ENCODE data around the gene ASPG. TPM values are rescaled to one million over a fixed set of nuclear protein-coding genes. Genes with fewer than 3 reads are reported as not detected.

ASPG gene
- polyA plus RNA-seq, 1 experiment, result not detected

- no peak overlapping the region for H3K4me3 ChIP-seq (ENCODE audit: low read depth, low read length)
- POLR2A ChIA-PET, result no interaction called here
- no peak for DNase-seq (ENCODE audit: low read depth, low spot score)
- no peaks in the 10 kb centered on the region for H3K27me3 ChIP-seq (ENCODE audit: control insufficient read depth, insufficient read depth, low read length)
- no peak for TF ChIP-seq CTCF (IDR thresholded peaks at IDR 0.05; ENCODE audit: low read depth, low read length)
- no peak overlapping the region for H3K27ac ChIP-seq (ENCODE audit: low read depth, low read length)
- CTCF ChIA-PET, result interaction anchor here (1.0 kb wide), 1 partner anchor 28 kb away, joined by 5 read pairs; no protein-coding TSS in a partner anchor
- no peaks in the 10 kb centered on the region for H3K9me3 ChIP-seq (ENCODE audit: control insufficient read depth, insufficient read depth, low read length)
Measured at GRCh38 chr14:104049576-104050240, 35.8 kb upstream of the ASPG start.

GRCh38 chr14:104051092-104051813 is 34.2 kb upstream of the ASPG start:
- POLR2A ChIA-PET, result no interaction called here
- Histone ChIP-seq H3K4me3 (ENCODE audit: low read depth, low read length) (no peak overlapping the region), H3K27me3 (ENCODE audit: control insufficient read depth, insufficient read depth, low read length) (peaks cover 2% of the 10 kb centered on the region), H3K27ac (ENCODE audit: low read depth, low read length) (no peak overlapping the region), H3K9me3 (ENCODE audit: control insufficient read depth, insufficient read depth, low read length) (no peaks in the 10 kb centered on the region)
- CTCF ChIA-PET, result no interaction called here
- no peak for DNase-seq (ENCODE audit: low read depth, low spot score)
- TF ChIP-seq CTCF (IDR thresholded peaks at IDR 0.05; ENCODE audit: low read depth, low read length), result no peak

- Histone ChIP-seq H3K27me3 (ENCODE audit: control insufficient read depth, insufficient read depth, low read length) (peaks cover 2% of the 10 kb centered on the region), H3K4me3 (ENCODE audit: low read depth, low read length) (no peak overlapping the region), H3K27ac (ENCODE audit: low read depth, low read length) (no peak overlapping the region), H3K9me3 (ENCODE audit: control insufficient read depth, insufficient read depth, low read length) (no peaks in the 10 kb centered on the region)
- CTCF ChIA-PET, result no interaction called here
- TF ChIP-seq CTCF (IDR thresholded peaks at IDR 0.05; ENCODE audit: low read depth, low read length), result no peak
- POLR2A ChIA-PET, result no interaction called here
- no peak for DNase-seq (ENCODE audit: low read depth, low spot score)
Measured at GRCh38 chr14:104054222-104054905, 31.1 kb upstream of the ASPG start.

GRCh38 chr14:104062281-104062680 is 23.2 kb upstream of the ASPG start:
- CTCF ChIA-PET, result no interaction called here
- POLR2A ChIA-PET, result no interaction called here
- H3K9me3 ChIP-seq (ENCODE audit: control insufficient read depth, insufficient read depth, low read length), result peaks cover 3% of the 10 kb centered on the region; the same call in 1 of the 2 replicates
- no peak for DNase-seq (ENCODE audit: low read depth, low spot score)
- H3K27ac ChIP-seq (ENCODE audit: low read depth, low read length), result no peak overlapping the region
- TF ChIP-seq CTCF (IDR thresholded peaks at IDR 0.05; ENCODE audit: low read depth, low read length), result no peak
- H3K27me3 ChIP-seq (ENCODE audit: control insufficient read depth, insufficient read depth, low read length), result no peaks in the 10 kb centered on the region
- H3K4me3 ChIP-seq (ENCODE audit: low read depth, low read length), result no peak overlapping the region

- CTCF ChIA-PET, result interaction anchor here (1.1 kb wide), 1 partner anchor 14 kb away, joined by 9 read pairs; no protein-coding TSS in a partner anchor
Measured at GRCh38 chr14:104064003-104064402, 21.5 kb upstream of the ASPG start.

More at GRCh38 chr14:104064003-104064402, 21.5 kb upstream of the ASPG start:
- POLR2A ChIA-PET, result no interaction called here
- Histone ChIP-seq H3K27ac (ENCODE audit: low read depth, low read length) (no peak overlapping the region), H3K4me3 (ENCODE audit: low read depth, low read length) (no peak overlapping the region), H3K27me3 (ENCODE audit: control insufficient read depth, insufficient read depth, low read length) (no peaks in the 10 kb centered on the region), H3K9me3 (ENCODE audit: control insufficient read depth, insufficient read depth, low read length) (peaks cover 3% of the 10 kb centered on the region; the same call in 1 of the 2 replicates)
- no peak for TF ChIP-seq CTCF (IDR thresholded peaks at IDR 0.05; ENCODE audit: low read depth, low read length)
- no peak for DNase-seq (ENCODE audit: low read depth, low spot score)
